Stomach (tissue), 9 donors: ENCODE measurements around the gene FAAP100. TPM values are rescaled to one million over a fixed set of nuclear protein-coding genes. Genes with fewer than 3 reads are reported as not detected.

Experiments
- DNase-seq, 2 donors: peaks; one replicate each; pipeline versions ENCODE4 v3.0.0 to v3.0.0-alpha.2; 2013 to 2019
- H3K27ac ChIP-seq, 5 donors: fragments of 200-600 bp in 4 of 5; sonication (generic) in 4 of 5; one replicate each; pipeline ENCODE4 v1.5.1; 2013 to 2019; ENCODE audit warnings: mild to moderate bottlenecking in 1 of 5, moderate library complexity in 1 of 5
- H3K27me3 ChIP-seq, 3 donors: fragments of 200-600 bp; sonication (generic); one replicate each; pipeline ENCODE4 v1.5.1; 2017 to 2019; ENCODE audit warnings: mixed run types in 1 of 3
- H3K36me3 ChIP-seq, 4 donors: fragments of 200-600 bp; sonication (generic); 1 replicate in 3 of 4; 2 replicates in 1 of 4; pipeline ENCODE4 v1.5.1; 2016 to 2019
- H3K4me1 ChIP-seq, 4 donors: fragments of 200-600 bp; sonication (generic); one replicate each; pipeline ENCODE4 v1.5.1; 2016 to 2019
- H3K4me3 ChIP-seq, 4 donors: fragments of 200-600 bp; sonication (generic) in 3 of 4; one replicate each; pipeline ENCODE4 v1.5.1; 2016 to 2019; ENCODE audit warnings: mild to moderate bottlenecking in 1 of 4
- H3K9me3 ChIP-seq, 4 donors: fragments of 200-600 bp; sonication (generic); one replicate each; pipeline ENCODE4 v1.5.1; 2016 to 2019
- EP300 ChIP-seq: sonication (generic); formaldehyde crosslinking; IDR thresholded peaks from one replicate; pipeline ENCODE4 v1.6.1; 2017; ENCODE audit warnings: antibody characterized with exemption
- POLR2A ChIP-seq, 4 donors: fragments of 450-650 bp; IDR thresholded peaks; one replicate each; pipeline ENCODE4 v1.6.1; 2016; ENCODE audit warnings: antibody characterized with exemption in 4 of 4, control low read depth in 2 of 4, mild to moderate bottlenecking in 1 of 4, moderate library complexity in 1 of 4
- POLR2AphosphoS5 ChIP-seq, 3 donors: sonication (generic); formaldehyde crosslinking; IDR thresholded peaks; one replicate each; pipeline ENCODE4 v1.6.1; 2016; ENCODE audit warnings: antibody characterized with exemption in 3 of 3
- WGBS, 5 donors: extraction: QIAGEN DNeasy Blood & Tissue Kit in 3 of 5; methylation state at CpG; one replicate each; pipeline versions ENCODE4 v1.1.5 to v1.1.7; 2013 to 2018; 5-methylcytosine and 5-hydroxymethylcytosine counted together
- intact Hi-C: fragments of 100-400 bp; cut with DNase I; formaldehyde crosslinking; loops from one replicate; pipeline ENCODE4 v1.15.1; 2023; ENCODE audit warnings: low total_unique reads
- polyA plus RNA-seq, 3 donors: library from polyadenylated mRNA; stranded (reverse); fragments of 200-250 nt; gene quantifications; one replicate each; pipeline ENCODE4 v1.2.3, GENCODE V29; 2013
- total RNA-seq, 5 donors: library from RNA; depleted of rRNA; stranded (reverse); fragments of >200 nt; gene quantifications; one replicate each; pipeline versions ENCODE4 v1.1.0 to v1.2.3, GENCODE V29; 2014 to 2016
- TF ChIP-seq, protein P1 (sequence below), 7 experiments: fragments of 450-650 bp in 4 of 7; fragments of 200-600 bp in 3 of 7; sonication (generic) in 3 of 7; IDR thresholded peaks; one replicate each; pipeline ENCODE4 v1.5.1; 2016 to 2019; ENCODE audit warnings: antibody characterized with exemption in 7 of 7, control low read depth in 2 of 7, mild to moderate bottlenecking in 1 of 7
- donor health status: healthy with polysubstance abuse.
- donor health status: Bipolar disorder and iron deficiency.
- donor health status: healthy.

Gene FAAP100
- total and polyA plus RNA-seq, 8 donors: 11.9 to 130 (median 24.3) TPM

GRCh38 chr17:81522491-81523401 is 29.4 kb downstream of the FAAP100 start:
- no peak overlapping the region for H3K27ac ChIP-seq
- no peak overlapping the region for H3K4me3 ChIP-seq
- peak in 1 of 2 donors; percentile 84 for DNase-seq
- TF ChIP-seq POLR2A (IDR thresholded peaks at IDR 0.05): no peak
- intact Hi-C loops: no loop called here
- H3K4me1 ChIP-seq: peaks cover 24 to 47% (median 46%) of the 10 kb centered on the region in 4 donors
- H3K9me3 ChIP-seq: no peaks in the 10 kb centered on the region
- 63 to 80% (median 68%) methylated on average over 13 to 26 of the region's 26 CpGs for WGBS, 5 donors
- H3K27me3 ChIP-seq: peaks cover 8 to 54% (median 33%) of the 10 kb centered on the region in 3 donors
- no peaks in the 10 kb centered on the region for H3K36me3 ChIP-seq

- intact Hi-C loops: no loop called here
- 55 to 75% (median 69%) methylated on average over 7 to 14 of the region's 14 CpGs for WGBS, 5 donors
- Histone ChIP-seq H3K4me1 (peaks cover 41 to 65% (median 63%) of the 10 kb centered on the region in 4 donors), H3K36me3 (no peaks in the 10 kb centered on the region), H3K27me3 (peaks cover 0 to 29% (median 21%) of the 10 kb centered on the region in 3 donors), H3K4me3 (peak overlapping the region in 3 of 4 donors; percentile 50 to 90 (median 75)), H3K27ac (peak overlapping the region; percentile 85 to 100 (median 100)), H3K9me3 (no peaks in the 10 kb centered on the region)
- TF ChIP-seq, protein P1, sequence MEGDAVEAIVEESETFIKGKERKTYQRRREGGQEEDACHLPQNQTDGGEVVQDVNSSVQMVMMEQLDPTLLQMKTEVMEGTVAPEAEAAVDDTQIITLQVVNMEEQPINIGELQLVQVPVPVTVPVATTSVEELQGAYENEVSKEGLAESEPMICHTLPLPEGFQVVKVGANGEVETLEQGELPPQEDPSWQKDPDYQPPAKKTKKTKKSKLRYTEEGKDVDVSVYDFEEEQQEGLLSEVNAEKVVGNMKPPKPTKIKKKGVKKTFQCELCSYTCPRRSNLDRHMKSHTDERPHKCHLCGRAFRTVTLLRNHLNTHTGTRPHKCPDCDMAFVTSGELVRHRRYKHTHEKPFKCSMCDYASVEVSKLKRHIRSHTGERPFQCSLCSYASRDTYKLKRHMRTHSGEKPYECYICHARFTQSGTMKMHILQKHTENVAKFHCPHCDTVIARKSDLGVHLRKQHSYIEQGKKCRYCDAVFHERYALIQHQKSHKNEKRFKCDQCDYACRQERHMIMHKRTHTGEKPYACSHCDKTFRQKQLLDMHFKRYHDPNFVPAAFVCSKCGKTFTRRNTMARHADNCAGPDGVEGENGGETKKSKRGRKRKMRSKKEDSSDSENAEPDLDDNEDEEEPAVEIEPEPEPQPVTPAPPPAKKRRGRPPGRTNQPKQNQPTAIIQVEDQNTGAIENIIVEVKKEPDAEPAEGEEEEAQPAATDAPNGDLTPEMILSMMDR (IDR thresholded peaks at IDR 0.05): no peak
- TF ChIP-seq EP300 (no peak), POLR2A (IDR thresholded peaks at IDR 0.05) (no peak), POLR2AphosphoS5 (IDR thresholded peaks at IDR 0.05) (no peak)
- no peak for DNase-seq
Measured at GRCh38 chr17:81520021-81520901, 31.9 kb downstream of the FAAP100 start.

GRCh38 chr17:81519284-81520020 is 32.7 kb downstream of the FAAP100 start:
- Histone ChIP-seq H3K9me3 (no peaks in the 10 kb centered on the region), H3K27me3 (peaks cover 0 to 21% (median 17%) of the 10 kb centered on the region in 3 donors), H3K27ac (peak overlapping the region; percentile 85 to 100 (median 100)), H3K4me1 (peaks cover 41 to 65% (median 64%) of the 10 kb centered on the region in 4 donors), H3K36me3 (no peaks in the 10 kb centered on the region), H3K4me3 (peak overlapping the region; percentile 42 to 90 (median 62))
- TF ChIP-seq POLR2AphosphoS5 (IDR thresholded peaks at IDR 0.05): peak in 2 of 3 donors; percentile 44 to 76
- no peak for TF ChIP-seq POLR2A (IDR thresholded peaks at IDR 0.05)
- TF ChIP-seq, protein P1 (IDR thresholded peaks at IDR 0.05): peak in 5 of 7 experiments; percentile 51 to 86 (median 57)
- TF ChIP-seq EP300: no peak
- 3 to 10% (median 6%) methylated on average over 15 to 61 of the region's 61 CpGs for WGBS, 5 donors
- peak; percentile 81 to 94 for DNase-seq
- intact Hi-C loops: no loop called here

GRCh38 chr17:81518785-81519283 is 33.3 kb downstream of the FAAP100 start:
- Histone ChIP-seq H3K27ac (peak overlapping the region; percentile 85 to 100 (median 100)), H3K4me1 (peaks cover 41 to 65% (median 63%) of the 10 kb centered on the region in 4 donors), H3K4me3 (peak overlapping the region; percentile 42 to 90 (median 62)), H3K27me3 (peaks cover 0 to 15% (median 11%) of the 10 kb centered on the region in 3 donors), H3K9me3 (no peaks in the 10 kb centered on the region), H3K36me3 (no peaks in the 10 kb centered on the region)
- WGBS, 5 donors: 0 to 5% (median 2%) methylated on average over 2 to 47 of the region's 47 CpGs
- DNase-seq: peak; percentile 70 to 82
- TF ChIP-seq, protein P1 (IDR thresholded peaks at IDR 0.05): no peak
- peak in 2 of 3 donors; percentile 11 to 20 for TF ChIP-seq POLR2AphosphoS5 (IDR thresholded peaks at IDR 0.05)
- intact Hi-C loops: no loop called here
